ELF-1 (cell line): Measurements from ENCODE around the gene GRIK4.

Source experiments
- DNase-seq: peaks from one replicate; pipeline ENCODE4 v3.0.0-alpha.2; 2016; ENCODE audit warnings: low read depth, low spot score

The GRIK4 gene

GRCh38 chr11:120808616-120809050 is 297.1 kb downstream of the GRIK4 start:
- no peak for DNase-seq

- DNase-seq, result no peak
These were observed 298.7 kb downstream of the GRIK4 start for GRCh38 chr11:120810251-120810650.

GRCh38 chr11:120811199-120811598 is 299.7 kb downstream of the GRIK4 start:
- no peak for DNase-seq

- no peak for DNase-seq
These were observed 300.2 kb downstream of the GRIK4 start for GRCh38 chr11:120811731-120812130.

- DNase-seq, result no peak
These were observed 303.2 kb downstream of the GRIK4 start for GRCh38 chr11:120814531-120815318.

- DNase-seq, result peak; percentile 57
These were observed 304.0 kb downstream of the GRIK4 start for GRCh38 chr11:120815319-120816100.

- DNase-seq, result no peak
These were observed 304.6 kb downstream of the GRIK4 start for GRCh38 chr11:120816176-120816575.

GRCh38 chr11:120816711-120817110 is 305.2 kb downstream of the GRIK4 start:
- DNase-seq, result no peak

- DNase-seq, result no peak
These were observed 305.6 kb downstream of the GRIK4 start for GRCh38 chr11:120817158-120817557.

GRCh38 chr11:120818097-120818496 is 306.5 kb downstream of the GRIK4 start:
- no peak for DNase-seq

- DNase-seq, result peak; percentile 18
These were observed 307.5 kb downstream of the GRIK4 start for GRCh38 chr11:120819003-120819402.

GRCh38 chr11:120819437-120820365 is 308.2 kb downstream of the GRIK4 start:
- DNase-seq, result no peak

GRCh38 chr11:120823159-120823558 is 311.6 kb downstream of the GRIK4 start:
- no peak for DNase-seq

GRCh38 chr11:120824242-120824641 is 312.7 kb downstream of the GRIK4 start:
- no peak for DNase-seq

- no peak for DNase-seq
These were observed 315.6 kb downstream of the GRIK4 start for GRCh38 chr11:120827198-120827597.

GRCh38 chr11:120827820-120828219 is 316.3 kb downstream of the GRIK4 start:
- DNase-seq, result no peak

GRCh38 chr11:120828847-120829246 is 317.3 kb downstream of the GRIK4 start:
- no peak for DNase-seq

GRCh38 chr11:120830085-120830620 is 318.6 kb downstream of the GRIK4 start:
- no peak for DNase-seq

GRCh38 chr11:120832481-120833238 is 321.1 kb downstream of the GRIK4 start:
- no peak for DNase-seq

GRCh38 chr11:120834686-120835210 is 323.2 kb downstream of the GRIK4 start:
- no peak for DNase-seq
